A549 (cell line): ENCODE measurements around the gene CXCL1. TPM values are rescaled to one million over a fixed set of nuclear protein-coding genes. Genes with fewer than 3 reads are reported as not detected.

Experiments
- ATAC-seq, 2 experiments: fragments of 200-7000 bp in 1 of 2; fragments of >200 bp in 1 of 2; cut with Nextera tagmentation in 1 of 2; cut with Tn5 transposase in 1 of 2; 3 replicates each; pipeline versions ENCODE4 v1.8.0 to v1.9.1; 2018 to 2020; ENCODE audit warnings: mild to moderate bottlenecking in 1 of 2, moderate library complexity in 1 of 2
- CTCF ChIA-PET: fragments of 300-600 bp; sonication (Branson Sonifier 250); formaldehyde crosslinking; extraction: SDS; loops from one replicate; lab custom pipeline; 2021; ENCODE audit warnings: antibody characterized with exemption, inconsistent platforms; lab: Yijun Ruan, JAX
- POLR2A ChIA-PET: fragments of 350-600 bp; formaldehyde crosslinking; extraction: SDS; loops from one replicate; lab custom pipeline; 2021; ENCODE audit warnings: antibody characterized with exemption, inconsistent platforms; lab: Yijun Ruan, JAX
- DNase-seq, 2 experiments: peaks; one replicate each; pipeline versions ENCODE4 v3.0.0 to v3.0.0-alpha.2; 2011 to 2016; ENCODE audit warnings: low read depth in 1 of 2, low spot score in 1 of 2
- FAIRE-seq: peaks from 2 replicates; lab custom pipeline; 2011; peaks lifted over from hg19 to GRCh38; lab: Jason Lieb, UNC
- H3K27ac ChIP-seq, 2 experiments: fragments of >200 bp; sonication (Bioruptor Twin); formaldehyde crosslinking; 3 replicates each; pipeline ENCODE4 v1.5.1; 2016 to 2017
- H3K4me1 ChIP-seq: fragments of >200 bp; sonication (Bioruptor Twin); formaldehyde crosslinking; 3 replicates; pipeline ENCODE4 v1.6.1; 2016
- H3K4me2 ChIP-seq: fragments of >200 bp; sonication (Bioruptor Twin); formaldehyde crosslinking; 3 replicates; pipeline ENCODE4 v1.6.1; 2016
- H3K4me3 ChIP-seq: fragments of >200 bp; sonication (Bioruptor Twin); formaldehyde crosslinking; 3 replicates; pipeline ENCODE4 v1.5.1; 2016
- H3K9me3 ChIP-seq: fragments of >200 bp; sonication (Bioruptor Twin); formaldehyde crosslinking; 3 replicates; pipeline ENCODE4 v1.6.1; 2016
- CBX8 ChIP-seq: fragments of 200-600 bp; sonication (generic); IDR thresholded peaks from 2 replicates; pipeline ENCODE4 v1.6.1; 2016
- CTCF ChIP-seq: fragments of >200 bp; sonication (Bioruptor Twin); formaldehyde crosslinking; IDR thresholded peaks from 3 replicates; pipeline ENCODE4 v1.5.1; 2016
- EHF ChIP-seq: fragments of 250-450 bp; sonication (Bioruptor Pico); IDR thresholded peaks from 2 replicates; pipeline ENCODE4 v1.5.0; 2020; ENCODE audit warnings: mild to moderate bottlenecking
- FOSL2 ChIP-seq, 2 experiments: fragments of 450-650 bp in 1 of 2; fragments of >200 bp in 1 of 2; sonication (Bioruptor Twin) in 1 of 2; formaldehyde crosslinking; IDR thresholded peaks; 2 replicates each; pipeline versions ENCODE4 v1.5.0 to v1.6.1; 2016 to 2020; ENCODE audit warnings: mild to moderate bottlenecking in 1 of 2, moderate library complexity in 1 of 2
- GATA3 ChIP-seq: IDR thresholded peaks from 2 replicates; pipeline ENCODE4 v1.6.1; 2012; ENCODE audit warnings: borderline replicate concordance
- JUNB ChIP-seq: fragments of >200 bp; sonication (Bioruptor Twin); formaldehyde crosslinking; IDR thresholded peaks from 2 replicates; pipeline ENCODE4 v1.6.1; 2016
- KDM1A ChIP-seq: fragments of 200-600 bp; sonication (generic); IDR thresholded peaks from 2 replicates; pipeline ENCODE4 v1.6.1; 2016; ENCODE audit warnings: low read depth, mild to moderate bottlenecking
- NFE2L2 ChIP-seq: fragments of 150-350 bp; conservative IDR thresholded peaks from 2 replicates; pipeline ENCODE4 v1.6.1; 2014; ENCODE audit warnings: low read length
- PHF8 ChIP-seq: fragments of 200-600 bp; sonication (generic); IDR thresholded peaks from 2 replicates; pipeline ENCODE4 v1.6.1; 2016; ENCODE audit warnings: low read depth, mild to moderate bottlenecking, antibody characterized with exemption, moderate library complexity, borderline replicate concordance
- POLR2A ChIP-seq: IDR thresholded peaks from 2 replicates; pipeline ENCODE4 v1.6.1; 2012; ENCODE audit warnings: mild to moderate bottlenecking, low read length
- RAD21 ChIP-seq, 2 experiments: fragments of >200 bp in 1 of 2; sonication (Bioruptor Twin) in 1 of 2; formaldehyde crosslinking in 1 of 2; IDR thresholded peaks in 1 of 2; conservative IDR thresholded peaks in 1 of 2; 2 replicates in 1 of 2; 3 replicates in 1 of 2; pipeline ENCODE4 v1.6.1; 2012 to 2018; ENCODE audit warnings: inconsistent platforms in 1 of 2
- RCOR1 ChIP-seq: fragments of 150-350 bp; IDR thresholded peaks from 2 replicates; pipeline ENCODE4 v1.6.1; 2014; ENCODE audit warnings: antibody characterized with exemption, low read length, low read depth
- RNF2 ChIP-seq: fragments of 200-600 bp; sonication (generic); IDR thresholded peaks from 2 replicates; pipeline ENCODE4 v1.6.1; 2016; ENCODE audit warnings: low read depth, mild to moderate bottlenecking, antibody characterized with exemption, moderate library complexity, borderline replicate concordance
- SREBF2 ChIP-seq: fragments of 450-650 bp; IDR thresholded peaks from 2 replicates; pipeline ENCODE4 v1.6.1; 2014; ENCODE audit warnings: mild to moderate bottlenecking, moderate library complexity
- ZC3H11A ChIP-seq: fragments of 450-650 bp; IDR thresholded peaks from 2 replicates; pipeline ENCODE4 v1.6.1; 2014; ENCODE audit warnings: antibody characterized with exemption, mild to moderate bottlenecking
- WGBS: methylation state at CpG from one replicate; pipeline ENCODE4 v1.1.6; 2017; ENCODE audit errors: missing lambda C conversion rate; 5-methylcytosine and 5-hydroxymethylcytosine counted together
- polyA plus RNA-seq, 4 experiments: library from polyadenylated mRNA; depleted of rRNA in 3 of 4; stranded (reverse); fragments of >200 nt; fragmentation: RNase III in 1 of 4; extraction: RNeasy Plus Mini Kit Qiagen cat#74134 plus additional on column Dnase treatment in 1 of 4; gene quantifications; 2 replicates in 3 of 4; 3 replicates in 1 of 4; pipeline ENCODE4 v1.2.3, GENCODE V29; 2011 to 2017
- TF ChIP-seq, protein P1 (sequence below): IDR thresholded peaks from 2 replicates; pipeline ENCODE4 v1.6.1; 2012; ENCODE audit warnings: low read depth, borderline replicate concordance
- TF ChIP-seq, protein P2 (sequence below): fragments of 250-450 bp; sonication (Bioruptor Pico); IDR thresholded peaks from 2 replicates; pipeline ENCODE4 v1.5.0; 2020; ENCODE audit warnings: low read depth, mild to moderate bottlenecking, moderate library complexity
- TF ChIP-seq, protein P3 (sequence below): IDR thresholded peaks from 2 replicates; pipeline ENCODE4 v1.6.1; 2012

CXCL1 gene
- polyA plus RNA-seq, 2 of the 4 experiments (the other 2 are of a cell fraction): 14.9 to 20.0 TPM

DNA sequence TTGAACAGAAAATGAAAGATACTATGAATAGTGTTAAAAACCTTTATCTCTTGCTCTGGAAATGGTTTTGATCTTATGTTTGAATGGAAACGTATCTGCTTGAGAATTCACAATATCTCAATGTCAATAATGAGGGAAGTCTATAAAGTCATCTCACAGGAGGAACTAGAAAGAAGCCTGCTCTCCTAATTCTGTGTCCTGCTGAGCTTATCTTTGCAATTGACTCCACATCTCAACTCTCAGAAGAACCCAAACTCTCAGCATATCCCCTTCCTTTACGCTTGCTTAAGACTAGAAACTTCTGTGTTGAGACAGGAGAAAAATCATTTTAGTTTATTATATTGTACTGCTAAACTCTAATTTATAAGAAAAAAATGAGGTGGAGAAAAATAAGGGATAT, 24.4 kb upstream of the CXCL1 start:
- no peaks in the 10 kb centered on the region for H3K9me3 ChIP-seq
- DNase-seq: no peak
- CTCF ChIA-PET: interaction anchor here (1.1 to 1.7 kb wide), 2 partner anchors 20 to 154 kb away, joined by 3 read pairs; partner anchors contain the start of gene CXCL5
- no peak for TF ChIP-seq RCOR1
- TF ChIP-seq EHF: no peak
- no peak for TF ChIP-seq SREBF2
- TF ChIP-seq RNF2: no peak
- no peak for TF ChIP-seq KDM1A
- no peak for TF ChIP-seq NFE2L2
- no peak for TF ChIP-seq GATA3
- TF ChIP-seq PHF8: no peak
- TF ChIP-seq JUNB: no peak
- WGBS: 59% methylated on average over 2 of the region's 2 CpGs
- peaks cover 14% of the 10 kb centered on the region; the same call in 2 of the 3 replicates for H3K4me1 ChIP-seq
- H3K27ac ChIP-seq: peak overlapping the region; percentile 32 to 62; a peak in 3 of 6 replicates
- POLR2A ChIA-PET: no interaction called here
- no peak for ATAC-seq
- H3K4me2 ChIP-seq: peak overlapping the region; percentile 48; the same call in 2 of the 3 replicates
- FAIRE-seq: no peak
- no peak overlapping the region for H3K4me3 ChIP-seq

DNA sequence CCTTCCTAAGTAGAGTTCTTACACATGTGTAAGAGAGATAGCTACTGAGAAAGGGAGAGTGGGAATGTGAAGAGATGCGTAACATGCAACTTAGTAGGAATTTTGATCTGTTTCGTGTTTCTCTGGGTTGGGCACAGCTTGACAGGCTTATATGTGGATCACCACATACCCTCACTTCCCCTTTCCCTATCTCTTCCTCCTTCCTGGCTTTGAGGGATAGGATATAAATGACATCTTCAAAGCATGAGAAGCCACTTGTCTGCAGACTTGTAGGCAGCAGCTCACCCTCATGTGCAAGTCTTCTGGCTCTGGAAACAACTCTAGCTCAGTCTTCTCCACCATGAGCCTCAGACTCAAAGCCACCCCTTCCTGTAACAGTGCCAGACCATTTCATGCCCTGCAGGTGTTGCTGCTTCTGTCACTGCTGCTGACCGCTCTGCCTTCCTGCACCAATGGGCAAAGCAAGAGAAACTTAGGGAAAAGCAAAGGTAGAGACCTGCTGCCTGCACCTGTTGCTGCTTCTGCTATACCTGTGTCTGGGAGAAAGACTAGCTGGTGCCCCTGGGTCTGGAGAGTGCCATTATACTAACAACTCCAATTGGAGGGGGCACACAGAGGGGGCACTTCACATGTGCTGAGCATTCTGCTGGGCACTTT, 21.5 kb upstream of the CXCL1 start:
- no peak for TF ChIP-seq RAD21 (conservative IDR thresholded peaks at IDR 0.05 in 1 of 2, IDR thresholded peaks at IDR 0.05 in 1 of 2)
- no peak overlapping the region for H3K4me2 ChIP-seq
- H3K9me3 ChIP-seq: no peaks in the 10 kb centered on the region
- H3K4me1 ChIP-seq: peaks cover 14% of the 10 kb centered on the region; the same call in 2 of the 3 replicates
- H3K4me3 ChIP-seq: no peak overlapping the region
- FAIRE-seq (no peak), ATAC-seq (no peak), DNase-seq (no peak)
- ChIA-PET CTCF (no interaction called here), POLR2A (no interaction called here)
- no peak overlapping the region for H3K27ac ChIP-seq
- 84% methylated on average over 3 of the region's 3 CpGs for WGBS

GRCh38 chr4:73848183-73848777, 20.9 kb upstream of the CXCL1 start:
- no peak overlapping the region for H3K4me3 ChIP-seq
- H3K9me3 ChIP-seq: no peaks in the 10 kb centered on the region
- ChIA-PET POLR2A (no interaction called here), CTCF (no interaction called here)
- WGBS: 36% methylated on average over 1 of the region's 1 CpG
- peaks cover 14% of the 10 kb centered on the region; the same call in 2 of the 3 replicates for H3K4me1 ChIP-seq
- no peak overlapping the region for H3K27ac ChIP-seq
- no peak overlapping the region for H3K4me2 ChIP-seq
- TF ChIP-seq, protein P1, sequence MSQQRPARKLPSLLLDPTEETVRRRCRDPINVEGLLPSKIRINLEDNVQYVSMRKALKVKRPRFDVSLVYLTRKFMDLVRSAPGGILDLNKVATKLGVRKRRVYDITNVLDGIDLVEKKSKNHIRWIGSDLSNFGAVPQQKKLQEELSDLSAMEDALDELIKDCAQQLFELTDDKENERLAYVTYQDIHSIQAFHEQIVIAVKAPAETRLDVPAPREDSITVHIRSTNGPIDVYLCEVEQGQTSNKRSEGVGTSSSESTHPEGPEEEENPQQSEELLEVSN: no peak
- TF ChIP-seq FOSL2 (IDR thresholded peaks at IDR 0.05) (no peak), FOSL2 (CRISPR knock-in tag; IDR thresholded peaks at IDR 0.05) (no peak), CTCF (no peak)
- ATAC-seq (no peak), FAIRE-seq (no peak), DNase-seq (no peak)

DNA sequence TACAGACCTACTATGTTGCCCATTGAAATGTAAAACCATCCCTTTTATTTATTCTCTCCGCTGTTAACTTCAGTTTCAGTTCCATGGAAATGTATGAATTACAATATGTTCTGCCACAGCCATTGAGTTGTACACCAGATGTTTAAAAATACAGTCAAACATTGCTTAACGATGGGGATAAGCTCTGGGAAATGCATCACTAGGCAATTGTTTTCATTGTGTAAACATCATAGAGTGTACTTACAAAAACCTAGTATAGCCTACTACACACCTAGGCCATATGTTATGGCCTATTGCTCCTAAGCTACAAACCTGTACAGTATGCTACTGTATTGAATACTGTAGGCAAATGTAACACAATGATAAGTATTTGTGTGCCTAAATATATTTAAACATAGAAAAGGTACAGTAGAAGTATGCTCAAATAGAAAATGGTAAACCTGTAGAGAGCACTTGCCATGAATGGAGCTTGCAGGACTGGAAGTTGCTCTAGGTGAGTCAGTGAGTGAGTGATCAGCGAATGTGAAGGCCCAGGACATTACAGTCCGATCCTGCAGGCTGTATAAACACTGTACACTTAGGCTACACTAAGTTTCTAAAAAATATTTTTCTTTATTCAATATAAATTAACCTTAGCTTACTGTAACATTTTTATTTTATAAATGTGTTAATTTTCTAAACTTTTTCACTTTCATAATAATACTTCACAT, 18.8 kb upstream of the CXCL1 start:
- TF ChIP-seq POLR2A (no peak), ZC3H11A (no peak), CBX8 (no peak)
- TF ChIP-seq, protein P2, sequence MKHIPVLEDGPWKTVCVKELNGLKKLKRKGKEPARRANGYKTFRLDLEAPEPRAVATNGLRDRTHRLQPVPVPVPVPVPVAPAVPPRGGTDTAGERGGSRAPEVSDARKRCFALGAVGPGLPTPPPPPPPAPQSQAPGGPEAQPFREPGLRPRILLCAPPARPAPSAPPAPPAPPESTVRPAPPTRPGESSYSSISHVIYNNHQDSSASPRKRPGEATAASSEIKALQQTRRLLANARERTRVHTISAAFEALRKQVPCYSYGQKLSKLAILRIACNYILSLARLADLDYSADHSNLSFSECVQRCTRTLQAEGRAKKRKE: no peak
- TF ChIP-seq, protein P3, sequence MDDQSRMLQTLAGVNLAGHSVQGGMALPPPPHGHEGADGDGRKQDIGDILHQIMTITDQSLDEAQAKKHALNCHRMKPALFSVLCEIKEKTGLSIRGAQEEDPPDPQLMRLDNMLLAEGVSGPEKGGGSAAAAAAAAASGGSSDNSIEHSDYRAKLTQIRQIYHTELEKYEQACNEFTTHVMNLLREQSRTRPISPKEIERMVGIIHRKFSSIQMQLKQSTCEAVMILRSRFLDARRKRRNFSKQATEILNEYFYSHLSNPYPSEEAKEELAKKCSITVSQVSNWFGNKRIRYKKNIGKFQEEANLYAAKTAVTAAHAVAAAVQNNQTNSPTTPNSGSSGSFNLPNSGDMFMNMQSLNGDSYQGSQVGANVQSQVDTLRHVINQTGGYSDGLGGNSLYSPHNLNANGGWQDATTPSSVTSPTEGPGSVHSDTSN: no peak
- H3K27ac ChIP-seq: no peak overlapping the region
- 71% methylated on average over 4 of the region's 4 CpGs for WGBS
- no peak for ATAC-seq
- ChIA-PET CTCF (interaction anchor here (1.7 kb wide), 1 partner anchor 14 kb away, joined by 5 read pairs; no protein-coding TSS in a partner anchor), POLR2A (no interaction called here)
- no peak overlapping the region for H3K4me3 ChIP-seq
- no peak for FAIRE-seq
- 0 out of 3 replicates have a peak, but pooled peaks cover 2% of the 10 kb centered on the region for H3K9me3 ChIP-seq
- no peak overlapping the region for H3K4me2 ChIP-seq
- H3K4me1 ChIP-seq: no peaks in the 10 kb centered on the region
- no peak for DNase-seq
